Upper lobe of left lung (tissue), 6 donors: Measurements from ENCODE around the gene ZNF407. TPM values are rescaled to one million over a fixed set of nuclear protein-coding genes. Genes with fewer than 3 reads are reported as not detected.

Experiments
- ATAC-seq, 2 donors: fragments of 200-7000 bp; cut with Tn5 transposase; one replicate each; pipeline ENCODE4 v1.9.1; 2022; ENCODE audit warnings: mild to moderate bottlenecking in 2 of 2, moderate library complexity in 2 of 2; ENCODE audit not compliant: low FRiP score in 2 of 2
- DNase-seq, 2 donors: peaks; one replicate each; pipeline ENCODE4 v3.0.0-alpha.2; 2019 to 2020
- H3K27ac ChIP-seq, 4 donors: fragments of 200-600 bp; sonication (generic); one replicate each; pipeline ENCODE4 v1.5.1; 2016 to 2019
- H3K27me3 ChIP-seq, 4 donors: fragments of 200-600 bp; sonication (generic); one replicate each; pipeline ENCODE4 v1.5.1; 2017 to 2019
- H3K36me3 ChIP-seq, 4 donors: fragments of 200-600 bp; sonication (generic); one replicate each; pipeline ENCODE4 v1.5.1; 2016 to 2019
- H3K4me1 ChIP-seq, 4 donors: fragments of 200-600 bp; sonication (generic); one replicate each; pipeline ENCODE4 v1.5.1; 2018 to 2019
- H3K4me3 ChIP-seq, 4 donors: fragments of 200-600 bp; sonication (generic); one replicate each; pipeline ENCODE4 v1.5.1; 2017 to 2019; ENCODE audit warnings: mild to moderate bottlenecking in 2 of 4, moderate library complexity in 1 of 4
- H3K9me3 ChIP-seq, 4 donors: fragments of 200-600 bp; sonication (generic); one replicate each; pipeline ENCODE4 v1.5.1; 2018 to 2019
- EP300 ChIP-seq, 4 donors: sonication (generic); formaldehyde crosslinking; IDR thresholded peaks; one replicate each; pipeline ENCODE4 v1.5.1; 2017; ENCODE audit warnings: antibody characterized with exemption in 4 of 4, control low read depth in 2 of 4
- POLR2A ChIP-seq, 4 donors: fragments of 450-650 bp; IDR thresholded peaks; one replicate each; pipeline ENCODE4 v1.5.1; 2016 to 2017; ENCODE audit warnings: antibody characterized with exemption in 4 of 4, mild to moderate bottlenecking in 2 of 4
- POLR2AphosphoS5 ChIP-seq, 2 donors: sonication (generic); formaldehyde crosslinking; IDR thresholded peaks; one replicate each; pipeline ENCODE4 v1.5.1; 2017; ENCODE audit warnings: antibody characterized with exemption in 2 of 2
- WGBS, 2 donors: methylation state at CpG; one replicate each; pipeline ENCODE4 v1.1.5; 2017 to 2018; 5-methylcytosine and 5-hydroxymethylcytosine counted together
- total RNA-seq, 6 donors: library from RNA; depleted of rRNA in 4 of 6; stranded (reverse); fragments of >200 nt in 4 of 6; gene quantifications; one replicate each; pipeline versions ENCODE4 v1.1.0 to v1.2.1, GENCODE V29; 2016 to 2021
- TF ChIP-seq, protein P1 (sequence below), 6 experiments: fragments of 450-650 bp in 4 of 6; fragments of 200-600 bp in 2 of 6; sonication (generic) in 2 of 6; IDR thresholded peaks; one replicate each; pipeline ENCODE4 v1.5.1; 2016 to 2019; ENCODE audit warnings: antibody characterized with exemption in 6 of 6
- donor health status: DM: no; HTN: no; CAD: no; lungs with moderate emphysema.
- donor health status: DM: no; HTN: yes; CAD: no; lungs with severe emphysema.

Gene ZNF407
- total RNA-seq, 6 donors from 2014 or later = 12.2 to 77.5 (median 17.1) TPM

DNA sequence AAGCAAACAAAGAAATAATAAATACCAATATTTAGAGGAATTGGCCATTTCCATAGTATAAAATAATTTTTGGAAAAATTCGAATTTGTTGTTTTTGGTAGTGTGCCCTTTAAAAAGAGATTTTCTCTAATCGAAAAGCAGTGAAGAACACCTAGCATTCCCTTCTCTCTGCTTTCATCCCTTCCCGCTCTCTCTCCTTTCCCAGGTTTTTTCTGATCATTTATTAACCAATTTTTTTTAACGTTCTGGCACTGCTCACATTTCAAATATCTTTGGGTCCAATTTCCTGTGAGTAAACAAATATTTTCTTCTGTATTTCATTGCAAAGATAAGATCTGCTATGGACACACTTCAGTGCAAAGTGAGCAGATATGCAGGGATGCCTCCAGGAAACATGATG is 101.2 kb downstream of the ZNF407 start:
- Histone ChIP-seq H3K27ac (no peak overlapping the region), H3K27me3 (no peaks in the 10 kb centered on the region), H3K4me3 (no peak overlapping the region), H3K36me3 (no peaks in the 10 kb centered on the region), H3K9me3 (no peaks in the 10 kb centered on the region), H3K4me1 (no peaks in the 10 kb centered on the region)
- ATAC-seq = no peak
- TF ChIP-seq POLR2AphosphoS5 (IDR thresholded peaks at IDR 0.05) = no peak
- TF ChIP-seq, protein P1, sequence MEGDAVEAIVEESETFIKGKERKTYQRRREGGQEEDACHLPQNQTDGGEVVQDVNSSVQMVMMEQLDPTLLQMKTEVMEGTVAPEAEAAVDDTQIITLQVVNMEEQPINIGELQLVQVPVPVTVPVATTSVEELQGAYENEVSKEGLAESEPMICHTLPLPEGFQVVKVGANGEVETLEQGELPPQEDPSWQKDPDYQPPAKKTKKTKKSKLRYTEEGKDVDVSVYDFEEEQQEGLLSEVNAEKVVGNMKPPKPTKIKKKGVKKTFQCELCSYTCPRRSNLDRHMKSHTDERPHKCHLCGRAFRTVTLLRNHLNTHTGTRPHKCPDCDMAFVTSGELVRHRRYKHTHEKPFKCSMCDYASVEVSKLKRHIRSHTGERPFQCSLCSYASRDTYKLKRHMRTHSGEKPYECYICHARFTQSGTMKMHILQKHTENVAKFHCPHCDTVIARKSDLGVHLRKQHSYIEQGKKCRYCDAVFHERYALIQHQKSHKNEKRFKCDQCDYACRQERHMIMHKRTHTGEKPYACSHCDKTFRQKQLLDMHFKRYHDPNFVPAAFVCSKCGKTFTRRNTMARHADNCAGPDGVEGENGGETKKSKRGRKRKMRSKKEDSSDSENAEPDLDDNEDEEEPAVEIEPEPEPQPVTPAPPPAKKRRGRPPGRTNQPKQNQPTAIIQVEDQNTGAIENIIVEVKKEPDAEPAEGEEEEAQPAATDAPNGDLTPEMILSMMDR (IDR thresholded peaks at IDR 0.05) = no peak
- TF ChIP-seq EP300 (IDR thresholded peaks at IDR 0.05) = no peak
- no peak for TF ChIP-seq POLR2A (IDR thresholded peaks at IDR 0.05)
- 76 to 83% methylated on average over 4 of the region's 4 CpGs for WGBS, 2 donors
- no peak for DNase-seq

DNA sequence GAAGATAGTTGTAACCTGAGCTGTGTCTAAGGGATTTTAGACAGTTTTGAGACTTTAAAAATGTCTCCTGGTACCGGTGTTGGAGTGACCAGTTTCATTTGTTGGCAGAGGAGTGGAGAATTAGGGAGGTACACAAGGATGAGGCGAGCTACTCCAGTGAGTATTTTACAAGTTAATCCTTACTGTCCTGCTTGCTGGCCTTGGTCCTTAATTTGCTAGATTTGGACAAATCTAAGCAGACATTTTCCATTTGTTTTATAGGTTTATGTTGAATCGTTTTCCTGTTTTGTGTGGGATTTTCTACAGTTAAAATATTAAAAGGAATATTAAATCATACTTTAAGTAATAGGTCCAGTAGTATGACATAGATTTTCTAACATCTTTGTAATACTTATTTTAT is 101.8 kb downstream of the ZNF407 start:
- Histone ChIP-seq H3K27me3 (no peaks in the 10 kb centered on the region), H3K9me3 (no peaks in the 10 kb centered on the region), H3K4me3 (no peak overlapping the region), H3K4me1 (no peaks in the 10 kb centered on the region), H3K36me3 (no peaks in the 10 kb centered on the region), H3K27ac (no peak overlapping the region)
- TF ChIP-seq, protein P1 (IDR thresholded peaks at IDR 0.05) = no peak
- TF ChIP-seq EP300 (IDR thresholded peaks at IDR 0.05) (no peak), POLR2A (IDR thresholded peaks at IDR 0.05) (no peak), POLR2AphosphoS5 (IDR thresholded peaks at IDR 0.05) (no peak)
- DNase-seq (no peak), ATAC-seq (no peak)
- WGBS, 2 donors = 90 to 100% methylated on average over 3 of the region's 3 CpGs

DNA sequence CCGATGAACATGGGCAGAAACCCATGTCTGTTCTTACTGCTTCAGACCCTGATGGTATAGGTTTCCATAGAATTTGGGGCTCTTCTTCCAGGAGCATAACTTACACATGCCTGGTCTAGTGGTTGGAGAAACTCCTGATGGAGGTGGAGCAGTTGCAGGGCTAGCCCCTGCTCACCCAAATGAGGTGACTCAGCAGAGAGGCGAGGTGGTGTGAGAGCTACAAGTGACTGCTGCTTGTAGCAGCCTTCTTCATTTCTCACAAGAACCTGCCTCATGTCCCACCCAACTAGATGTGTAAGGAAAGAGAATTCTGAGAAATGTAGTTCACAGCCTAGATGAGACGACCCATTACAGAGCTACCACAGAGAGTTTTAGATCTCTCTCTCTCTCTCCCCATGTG is 105.3 kb downstream of the ZNF407 start:
- no peaks in the 10 kb centered on the region for H3K27me3 ChIP-seq
- H3K9me3 ChIP-seq = no peaks in the 10 kb centered on the region
- WGBS, 2 donors = 57 to 69% methylated on average over 2 to 3 of the region's 3 CpGs
- TF ChIP-seq POLR2AphosphoS5 (IDR thresholded peaks at IDR 0.05) = no peak
- TF ChIP-seq EP300 (IDR thresholded peaks at IDR 0.05) = no peak
- TF ChIP-seq, protein P1 (IDR thresholded peaks at IDR 0.05) = no peak
- no peak for TF ChIP-seq POLR2A (IDR thresholded peaks at IDR 0.05)
- H3K36me3 ChIP-seq = no peaks in the 10 kb centered on the region
- no peaks in the 10 kb centered on the region for H3K4me1 ChIP-seq
- no peak overlapping the region for H3K27ac ChIP-seq
- H3K4me3 ChIP-seq = no peak overlapping the region
- DNase-seq (no peak), ATAC-seq (no peak)

GRCh38 chr18:74708169-74708568 is 110.5 kb downstream of the ZNF407 start:
- Histone ChIP-seq H3K4me1 (no peaks in the 10 kb centered on the region), H3K9me3 (no peaks in the 10 kb centered on the region), H3K27me3 (no peaks in the 10 kb centered on the region), H3K4me3 (no peak overlapping the region), H3K27ac (no peak overlapping the region), H3K36me3 (no peaks in the 10 kb centered on the region)
- DNase-seq = no peak
- TF ChIP-seq POLR2A (IDR thresholded peaks at IDR 0.05) = no peak
- no peak for TF ChIP-seq POLR2AphosphoS5 (IDR thresholded peaks at IDR 0.05)
- no peak for TF ChIP-seq EP300 (IDR thresholded peaks at IDR 0.05)
- TF ChIP-seq, protein P1 (IDR thresholded peaks at IDR 0.05) = no peak
- no peak for ATAC-seq

GRCh38 chr18:74709452-74709851 is 111.8 kb downstream of the ZNF407 start:
- Histone ChIP-seq H3K9me3 (no peaks in the 10 kb centered on the region), H3K4me1 (no peaks in the 10 kb centered on the region), H3K4me3 (no peak overlapping the region), H3K36me3 (no peaks in the 10 kb centered on the region), H3K27ac (no peak overlapping the region), H3K27me3 (no peaks in the 10 kb centered on the region)
- TF ChIP-seq, protein P1 (IDR thresholded peaks at IDR 0.05) = no peak
- TF ChIP-seq EP300 (IDR thresholded peaks at IDR 0.05) (no peak), POLR2A (IDR thresholded peaks at IDR 0.05) (no peak), POLR2AphosphoS5 (IDR thresholded peaks at IDR 0.05) (no peak)
- ATAC-seq (no peak), DNase-seq (no peak)
- 93 to 100% methylated on average over 3 of the region's 3 CpGs for WGBS, 2 donors
